ENCODE measurements around the gene RASSF8. TPM values are rescaled to one million over a fixed set of nuclear protein-coding genes. Genes with fewer than 3 reads are reported as not detected.

The RASSF8 gene
- total RNA-seq, 4 donors from 2014 or later = 40.1 to 66.1 (median 48.2) TPM

- TF ChIP-seq, protein P1, sequence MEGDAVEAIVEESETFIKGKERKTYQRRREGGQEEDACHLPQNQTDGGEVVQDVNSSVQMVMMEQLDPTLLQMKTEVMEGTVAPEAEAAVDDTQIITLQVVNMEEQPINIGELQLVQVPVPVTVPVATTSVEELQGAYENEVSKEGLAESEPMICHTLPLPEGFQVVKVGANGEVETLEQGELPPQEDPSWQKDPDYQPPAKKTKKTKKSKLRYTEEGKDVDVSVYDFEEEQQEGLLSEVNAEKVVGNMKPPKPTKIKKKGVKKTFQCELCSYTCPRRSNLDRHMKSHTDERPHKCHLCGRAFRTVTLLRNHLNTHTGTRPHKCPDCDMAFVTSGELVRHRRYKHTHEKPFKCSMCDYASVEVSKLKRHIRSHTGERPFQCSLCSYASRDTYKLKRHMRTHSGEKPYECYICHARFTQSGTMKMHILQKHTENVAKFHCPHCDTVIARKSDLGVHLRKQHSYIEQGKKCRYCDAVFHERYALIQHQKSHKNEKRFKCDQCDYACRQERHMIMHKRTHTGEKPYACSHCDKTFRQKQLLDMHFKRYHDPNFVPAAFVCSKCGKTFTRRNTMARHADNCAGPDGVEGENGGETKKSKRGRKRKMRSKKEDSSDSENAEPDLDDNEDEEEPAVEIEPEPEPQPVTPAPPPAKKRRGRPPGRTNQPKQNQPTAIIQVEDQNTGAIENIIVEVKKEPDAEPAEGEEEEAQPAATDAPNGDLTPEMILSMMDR (IDR thresholded peaks at IDR 0.05; ENCODE audit: low read depth) = no peak
Measured at GRCh38 chr12:25934456-25934855, 24.0 kb upstream of the RASSF8 start.

DNA sequence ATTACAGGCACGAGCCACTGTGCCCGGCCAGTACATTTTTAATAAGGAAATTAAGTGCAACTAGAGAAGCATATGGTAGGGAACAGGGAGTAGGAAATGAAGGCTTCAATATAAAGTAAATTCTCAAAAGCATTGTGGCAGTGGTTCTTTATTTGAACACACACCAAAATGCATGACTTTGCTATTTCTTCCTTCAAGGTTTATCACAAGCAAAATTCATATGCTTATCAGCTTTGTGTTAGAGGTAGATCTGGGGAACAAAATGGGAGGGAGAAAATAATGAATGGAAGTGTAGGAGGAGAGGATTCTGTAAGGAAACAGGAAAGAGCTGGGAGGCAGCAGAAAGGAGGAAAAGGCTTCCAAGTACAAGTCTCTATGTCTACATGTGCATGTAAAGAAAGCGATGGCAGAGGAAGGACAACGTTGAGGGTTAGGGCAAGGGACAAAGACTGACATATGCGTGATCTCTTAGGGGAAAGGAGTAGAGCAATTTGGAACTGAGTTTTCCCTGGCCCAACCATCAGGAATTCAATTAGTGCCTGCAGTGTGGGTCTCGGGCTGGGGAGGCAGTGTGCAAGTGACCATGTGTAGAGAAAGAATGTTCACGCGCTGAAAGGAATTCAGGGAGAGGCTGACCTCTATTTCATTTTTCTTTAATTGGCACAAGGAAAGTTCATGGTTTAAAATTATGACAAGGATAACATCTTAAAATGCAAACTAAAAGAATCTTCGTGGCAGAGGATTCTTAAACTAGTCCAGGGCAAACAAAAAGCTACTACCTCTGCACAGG is 22.9 kb upstream of the RASSF8 start:
- TF ChIP-seq, protein P1 (IDR thresholded peaks at IDR 0.05; ENCODE audit: low read depth) = no peak

- TF ChIP-seq, protein P1 (IDR thresholded peaks at IDR 0.05; ENCODE audit: low read depth) = no peak
Measured at GRCh38 chr12:25937096-25937495, 21.4 kb upstream of the RASSF8 start.

DNA sequence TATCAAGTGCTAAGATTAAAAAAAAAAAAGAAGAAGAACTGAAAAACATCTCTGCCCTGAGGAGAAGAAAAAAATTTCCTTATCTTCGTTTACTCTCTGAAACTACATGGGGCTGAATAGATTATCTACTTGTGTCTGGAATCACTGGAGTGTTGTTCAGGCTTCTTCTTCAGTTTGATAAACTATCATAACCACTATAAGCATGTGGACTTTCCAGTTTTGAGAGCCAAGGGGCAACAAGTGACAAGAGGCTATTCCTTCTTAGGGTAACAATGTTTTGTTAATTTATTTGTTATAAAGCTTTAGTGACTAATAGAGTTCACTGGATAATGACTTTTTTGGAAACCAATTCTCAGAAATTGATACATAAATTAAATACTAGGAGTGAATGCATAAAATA is 19.9 kb upstream of the RASSF8 start:
- TF ChIP-seq, protein P1 (IDR thresholded peaks at IDR 0.05; ENCODE audit: low read depth) = no peak

- TF ChIP-seq, protein P1 (IDR thresholded peaks at IDR 0.05; ENCODE audit: low read depth) = no peak
Measured at GRCh38 chr12:25939606-25940005, 18.9 kb upstream of the RASSF8 start.

GRCh38 chr12:25940886-25941285 is 17.6 kb upstream of the RASSF8 start:
- TF ChIP-seq, protein P1 (IDR thresholded peaks at IDR 0.05; ENCODE audit: low read depth) = no peak

- TF ChIP-seq, protein P1 (IDR thresholded peaks at IDR 0.05; ENCODE audit: low read depth) = no peak
Measured at GRCh38 chr12:25942709-25943108, 15.8 kb upstream of the RASSF8 start.
